ENCODE measurements around the gene KLHDC10.

DNA sequence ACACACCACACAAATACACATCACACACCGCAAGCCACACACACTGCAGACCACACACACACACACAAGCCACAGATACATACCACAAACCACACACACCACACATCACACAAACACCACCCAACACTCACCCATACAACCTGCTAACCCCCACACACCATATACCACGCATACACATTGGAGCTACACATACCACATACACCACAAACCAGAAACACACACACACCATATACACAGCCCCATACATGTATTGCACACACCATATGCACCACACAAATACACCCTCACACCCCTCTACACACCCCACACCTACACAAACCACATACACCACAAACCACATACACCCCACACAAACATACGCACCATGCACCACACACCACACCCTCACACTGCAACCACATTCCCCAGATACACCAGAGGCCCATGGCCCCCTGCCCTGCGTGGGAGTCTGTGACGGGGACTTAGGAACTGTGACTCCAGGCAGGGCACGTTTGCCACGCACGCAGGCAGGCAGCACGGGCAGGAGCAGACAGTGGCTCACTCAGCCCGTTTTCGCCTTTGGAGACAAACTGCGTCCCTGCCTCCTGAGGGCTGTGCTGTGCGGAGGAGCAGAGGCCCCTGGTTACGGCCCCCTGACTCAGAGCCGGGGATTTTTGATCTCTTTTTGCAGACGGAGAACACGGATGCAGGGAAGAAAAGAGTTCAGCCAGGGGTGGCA lies 82.3 kb downstream of the KLHDC10 start:
- TF ChIP-seq, protein P1, sequence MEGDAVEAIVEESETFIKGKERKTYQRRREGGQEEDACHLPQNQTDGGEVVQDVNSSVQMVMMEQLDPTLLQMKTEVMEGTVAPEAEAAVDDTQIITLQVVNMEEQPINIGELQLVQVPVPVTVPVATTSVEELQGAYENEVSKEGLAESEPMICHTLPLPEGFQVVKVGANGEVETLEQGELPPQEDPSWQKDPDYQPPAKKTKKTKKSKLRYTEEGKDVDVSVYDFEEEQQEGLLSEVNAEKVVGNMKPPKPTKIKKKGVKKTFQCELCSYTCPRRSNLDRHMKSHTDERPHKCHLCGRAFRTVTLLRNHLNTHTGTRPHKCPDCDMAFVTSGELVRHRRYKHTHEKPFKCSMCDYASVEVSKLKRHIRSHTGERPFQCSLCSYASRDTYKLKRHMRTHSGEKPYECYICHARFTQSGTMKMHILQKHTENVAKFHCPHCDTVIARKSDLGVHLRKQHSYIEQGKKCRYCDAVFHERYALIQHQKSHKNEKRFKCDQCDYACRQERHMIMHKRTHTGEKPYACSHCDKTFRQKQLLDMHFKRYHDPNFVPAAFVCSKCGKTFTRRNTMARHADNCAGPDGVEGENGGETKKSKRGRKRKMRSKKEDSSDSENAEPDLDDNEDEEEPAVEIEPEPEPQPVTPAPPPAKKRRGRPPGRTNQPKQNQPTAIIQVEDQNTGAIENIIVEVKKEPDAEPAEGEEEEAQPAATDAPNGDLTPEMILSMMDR (IDR thresholded peaks at IDR 0.05) = no peak
- TF ChIP-seq POLR2A (IDR thresholded peaks at IDR 0.05; ENCODE audit: low read depth) (no peak), EP300 (IDR thresholded peaks at IDR 0.05) (no peak), POLR2AphosphoS5 (IDR thresholded peaks at IDR 0.05) (no peak)
